Stomach (tissue), 4 donors: Measurements from ENCODE around the gene HTR1A.

Experiments
- EP300 ChIP-seq: sonication (generic); formaldehyde crosslinking; IDR thresholded peaks from one replicate; pipeline ENCODE4 v1.6.1; 2017; ENCODE audit warnings: antibody characterized with exemption
- POLR2AphosphoS5 ChIP-seq, 3 donors: sonication (generic); formaldehyde crosslinking; IDR thresholded peaks; one replicate each; pipeline ENCODE4 v1.6.1; 2016; ENCODE audit warnings: antibody characterized with exemption in 3 of 3
- TF ChIP-seq, protein P1 (sequence below), 7 experiments: fragments of 450-650 bp in 4 of 7; fragments of 200-600 bp in 3 of 7; sonication (generic) in 3 of 7; IDR thresholded peaks; one replicate each; pipeline ENCODE4 v1.5.1; 2016 to 2019; ENCODE audit warnings: antibody characterized with exemption in 7 of 7, control low read depth in 2 of 7, mild to moderate bottlenecking in 1 of 7

DNA sequence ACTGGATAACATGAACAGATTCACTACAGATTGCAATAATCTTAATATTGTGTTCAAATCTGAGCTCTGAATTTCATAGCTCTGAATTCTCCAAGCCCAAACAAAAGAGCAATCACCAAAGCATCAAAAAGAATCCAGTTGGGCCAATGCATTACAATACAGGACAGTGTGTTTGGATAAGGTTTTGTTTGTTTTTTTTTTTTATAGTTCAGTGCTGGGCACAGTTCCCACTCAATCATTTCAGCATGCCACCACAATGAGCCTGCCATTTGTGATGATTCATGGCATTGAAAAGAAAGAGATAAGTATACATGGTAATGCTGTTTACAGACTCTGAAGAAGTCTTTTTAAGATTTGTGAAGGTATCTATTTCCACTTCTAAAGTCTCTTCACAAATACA is 1.7 kb upstream of the HTR1A start:
- TF ChIP-seq, protein P1, sequence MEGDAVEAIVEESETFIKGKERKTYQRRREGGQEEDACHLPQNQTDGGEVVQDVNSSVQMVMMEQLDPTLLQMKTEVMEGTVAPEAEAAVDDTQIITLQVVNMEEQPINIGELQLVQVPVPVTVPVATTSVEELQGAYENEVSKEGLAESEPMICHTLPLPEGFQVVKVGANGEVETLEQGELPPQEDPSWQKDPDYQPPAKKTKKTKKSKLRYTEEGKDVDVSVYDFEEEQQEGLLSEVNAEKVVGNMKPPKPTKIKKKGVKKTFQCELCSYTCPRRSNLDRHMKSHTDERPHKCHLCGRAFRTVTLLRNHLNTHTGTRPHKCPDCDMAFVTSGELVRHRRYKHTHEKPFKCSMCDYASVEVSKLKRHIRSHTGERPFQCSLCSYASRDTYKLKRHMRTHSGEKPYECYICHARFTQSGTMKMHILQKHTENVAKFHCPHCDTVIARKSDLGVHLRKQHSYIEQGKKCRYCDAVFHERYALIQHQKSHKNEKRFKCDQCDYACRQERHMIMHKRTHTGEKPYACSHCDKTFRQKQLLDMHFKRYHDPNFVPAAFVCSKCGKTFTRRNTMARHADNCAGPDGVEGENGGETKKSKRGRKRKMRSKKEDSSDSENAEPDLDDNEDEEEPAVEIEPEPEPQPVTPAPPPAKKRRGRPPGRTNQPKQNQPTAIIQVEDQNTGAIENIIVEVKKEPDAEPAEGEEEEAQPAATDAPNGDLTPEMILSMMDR (IDR thresholded peaks at IDR 0.05) = no peak
- TF ChIP-seq POLR2AphosphoS5 (IDR thresholded peaks at IDR 0.05) (no peak), EP300 (no peak)
